NB4 (cell line): ENCODE results near the gene SVOP.

Source experiments
- DNase-seq: peaks from one replicate; pipeline ENCODE4 v3.0.0; 2010; ENCODE audit warnings: low read depth
- H3K4me3 ChIP-seq: one replicate; pipeline ENCODE4 v1.5.1; 2011; ENCODE audit warnings: mild to moderate bottlenecking, low read depth, low read length, moderate library complexity
- CTCF ChIP-seq: IDR thresholded peaks from one replicate; pipeline ENCODE4 v1.5.1; 2012; ENCODE audit warnings: low read depth, low read length
- MYC ChIP-seq: IDR thresholded peaks from 2 replicates; pipeline ENCODE4 v1.6.1; 2011; ENCODE audit warnings: low read depth, low read length
- POLR2A ChIP-seq: IDR thresholded peaks from 2 replicates; pipeline ENCODE4 v1.6.1; 2011; ENCODE audit warnings: mild to moderate bottlenecking; ENCODE audit not compliant: insufficient read length; ENCODE audit errors: extremely low read depth
- TF ChIP-seq, protein P1 (sequence below): IDR thresholded peaks from 2 replicates; pipeline ENCODE4 v1.6.1; 2011; ENCODE audit warnings: low read depth, low read length

SVOP gene

GRCh38 chr12:109020796-109021380 lies at the start of gene SVOP:
SVOP (minus strand) TSS chr12:109021068; CDS start chr12:109020868, 200 bp downstream.
- H3K4me3 ChIP-seq: no peak within 1 kb of the TSS
- DNase-seq: peak; percentile 81
- TF ChIP-seq MYC: no peak
- no peak for TF ChIP-seq POLR2A
- no peak for TF ChIP-seq CTCF
- TF ChIP-seq, protein P1, sequence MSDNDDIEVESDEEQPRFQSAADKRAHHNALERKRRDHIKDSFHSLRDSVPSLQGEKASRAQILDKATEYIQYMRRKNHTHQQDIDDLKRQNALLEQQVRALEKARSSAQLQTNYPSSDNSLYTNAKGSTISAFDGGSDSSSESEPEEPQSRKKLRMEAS: no peak

GRCh38 chr12:109069307-109070271 lies 48.7 kb upstream of the SVOP start:
- TF ChIP-seq CTCF (no peak), MYC (no peak), POLR2A (no peak)
- TF ChIP-seq, protein P1: no peak
- peak; percentile 30 for DNase-seq
- no peak overlapping the region for H3K4me3 ChIP-seq

GRCh38 chr12:109065853-109066193 lies 45.0 kb upstream of the SVOP start:
- DNase-seq: no peak
- no peak overlapping the region for H3K4me3 ChIP-seq

DNA sequence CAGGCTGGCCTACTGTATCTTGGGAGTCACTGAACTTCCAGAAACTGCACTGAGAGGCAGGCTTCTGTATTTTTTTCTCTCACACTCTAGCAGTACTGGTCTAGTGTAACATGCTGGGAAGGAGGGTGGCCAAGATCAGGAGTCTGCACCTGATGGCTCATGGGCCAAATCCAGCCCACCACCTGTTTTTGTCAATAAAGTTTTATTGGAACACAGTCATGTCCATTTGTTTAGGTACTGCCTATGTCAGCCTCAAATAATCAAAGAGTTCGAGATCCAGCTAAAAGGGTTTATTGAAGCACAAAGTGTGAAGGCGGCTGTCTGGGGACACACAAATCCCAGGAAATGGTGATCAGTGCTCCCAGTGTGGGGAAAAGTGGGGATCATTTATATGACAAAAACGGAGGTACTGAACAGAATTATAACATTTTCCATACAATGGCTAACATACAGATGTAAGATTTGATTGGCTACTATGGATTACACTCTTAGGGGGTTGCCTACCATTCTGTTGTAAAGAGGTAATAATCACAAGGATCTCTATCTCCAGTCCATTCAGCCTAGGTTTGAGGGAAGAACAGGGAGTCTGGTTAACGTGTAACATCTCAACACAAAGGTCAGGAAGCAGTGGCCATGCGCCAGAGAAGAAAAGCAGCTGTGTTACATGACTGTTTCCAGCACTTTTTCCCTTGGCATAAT lies 44.4 kb upstream of the SVOP start:
- no peak overlapping the region for H3K4me3 ChIP-seq
- no peak for DNase-seq

More at GRCh38 chr12:109065853-109066193, 45.0 kb upstream of the SVOP start:
- TF ChIP-seq, protein P1: no peak
- TF ChIP-seq CTCF (no peak), MYC (no peak), POLR2A (no peak)

More for the DNA sequence above, 44.4 kb upstream of the SVOP start:
- TF ChIP-seq MYC: no peak
- no peak for TF ChIP-seq CTCF
- no peak for TF ChIP-seq POLR2A
- TF ChIP-seq, protein P1: no peak
